Stimulated activated CD8-positive, alpha-beta memory T cell treated with anti-CD3 and anti-CD28 coated beads, Interleukin-7, amount 100 ng/mL, for 1 hour (primary cell): ENCODE measurements around the gene ETS2.

Experiments used
- DNase-seq, 2 donors: peaks; one replicate each; pipeline ENCODE4 v3.0.0-alpha.2; 2020; ENCODE audit warnings: low read depth in 2 of 2

Gene ETS2

GRCh38 chr21:38800924-38801744 is 4.6 kb upstream of the ETS2 start:
- no peak for DNase-seq

DNA sequence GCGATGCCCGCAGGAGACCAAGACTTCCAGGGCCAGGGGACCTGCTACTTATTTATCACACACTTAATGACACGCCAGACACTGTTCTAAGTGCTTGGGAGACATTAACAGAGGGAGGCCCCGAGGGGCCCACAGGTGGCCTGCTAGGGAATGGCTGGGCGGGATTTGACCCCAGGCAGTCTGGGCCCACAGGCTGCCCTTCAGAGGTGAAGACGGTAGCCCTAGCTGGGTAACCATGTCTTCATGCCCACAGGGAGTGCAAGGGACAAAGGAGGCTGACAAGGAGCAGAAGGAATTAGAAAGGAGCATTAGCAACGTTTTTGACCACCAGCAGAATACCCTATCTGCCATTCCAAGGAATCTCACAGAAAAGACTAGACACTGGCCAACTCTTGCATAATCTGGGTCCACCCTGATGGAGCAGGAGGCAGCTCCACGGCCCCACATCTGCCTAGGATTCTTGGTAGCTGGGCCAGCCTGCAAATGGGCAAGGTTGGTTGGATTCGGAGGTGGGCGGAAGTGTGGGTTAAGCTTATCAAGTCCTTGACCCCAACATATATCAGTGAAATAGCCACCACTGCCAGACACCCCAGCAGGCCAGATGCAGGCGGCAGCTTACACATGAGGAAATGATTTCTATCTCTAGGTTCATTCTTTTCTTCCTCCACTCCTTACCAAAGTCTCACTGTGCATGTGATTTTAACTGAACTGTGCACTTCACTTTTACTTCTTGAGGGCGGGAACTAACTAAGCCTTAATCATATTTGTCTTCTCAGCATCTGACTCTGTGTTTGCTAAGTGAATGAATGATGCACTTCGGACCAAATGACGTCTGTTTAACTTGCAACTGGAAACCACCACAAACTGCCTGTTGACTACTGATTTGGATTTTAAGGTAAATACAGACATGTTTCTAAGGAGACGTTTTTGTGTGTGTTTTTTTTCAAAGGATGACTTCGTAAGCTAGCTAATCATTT is 3.4 kb upstream of the ETS2 start:
- no peak for DNase-seq

- no peak for DNase-seq
These were observed 2.6 kb upstream of the ETS2 start for GRCh38 chr21:38803075-38803660.

DNA sequence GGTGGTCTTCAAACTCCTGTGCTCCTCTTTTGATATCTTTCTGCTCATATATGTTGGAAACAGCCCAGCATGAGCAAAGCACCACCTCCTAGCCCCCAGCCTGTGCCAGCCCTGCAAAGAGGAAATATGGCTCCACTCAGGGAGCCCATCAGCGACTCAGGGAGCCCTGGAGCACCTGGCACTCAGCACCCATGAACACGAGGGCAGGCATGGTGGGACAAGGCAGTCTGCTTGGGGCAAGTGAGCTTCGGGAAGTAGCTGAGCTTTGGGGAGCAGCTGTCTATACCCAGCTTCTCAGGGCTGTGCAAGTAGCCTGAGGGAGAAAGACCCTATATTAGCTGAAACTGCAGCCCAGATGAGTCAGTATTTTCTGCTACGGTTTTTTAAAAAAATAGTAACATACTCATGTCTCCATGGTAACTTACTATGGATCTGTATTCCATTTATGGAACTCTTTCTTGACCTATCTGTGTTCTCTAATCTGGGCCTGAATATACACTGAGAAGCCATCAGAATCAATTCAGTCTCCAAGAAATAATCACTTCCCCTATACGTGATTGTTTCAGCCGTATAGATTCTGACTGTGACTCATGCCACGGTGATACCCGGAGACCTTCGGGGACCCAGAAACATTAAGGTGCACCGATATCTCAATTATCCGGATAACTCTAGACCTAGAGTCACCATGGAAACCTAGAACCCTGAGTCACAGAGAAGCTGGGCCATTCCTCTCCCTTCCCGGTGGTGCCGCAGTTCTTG is 1.5 kb upstream of the ETS2 start:
- DNase-seq: no peak

DNA sequence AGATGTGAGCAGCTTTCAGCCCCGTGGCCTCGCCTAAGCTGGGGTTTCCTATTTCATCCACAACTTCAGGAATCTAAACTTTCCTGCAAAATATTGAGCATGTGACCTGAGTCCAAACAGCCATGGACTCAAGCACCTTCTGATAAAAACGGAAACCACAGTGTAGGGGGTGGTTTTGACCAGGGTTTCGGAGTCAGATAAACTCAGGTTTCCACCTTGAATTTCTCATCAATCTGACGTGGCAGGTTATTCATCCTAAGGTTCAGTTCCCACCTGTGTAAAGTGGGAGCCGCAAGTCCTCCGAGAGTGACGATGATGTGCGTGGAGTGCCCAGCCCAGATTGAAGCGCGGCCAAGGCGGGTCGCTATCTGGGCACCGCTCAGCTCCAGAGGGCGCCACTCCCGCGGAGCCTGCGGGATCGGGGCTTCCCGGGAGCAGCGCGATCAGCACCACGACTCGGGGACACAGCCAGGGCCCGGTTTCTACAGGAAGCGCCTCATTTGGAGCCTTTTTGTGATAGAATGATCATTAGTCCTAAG is 871 bp upstream of the ETS2 start:
- DNase-seq: no peak

- no peak for DNase-seq
These were observed 618 bp downstream of the ETS2 start for GRCh38 chr21:38806153-38806941.

- no peak for DNase-seq
These were observed 1.2 kb downstream of the ETS2 start for GRCh38 chr21:38806942-38807284.

GRCh38 chr21:38807441-38807871 is 1.7 kb downstream of the ETS2 start:
- DNase-seq: no peak

DNA sequence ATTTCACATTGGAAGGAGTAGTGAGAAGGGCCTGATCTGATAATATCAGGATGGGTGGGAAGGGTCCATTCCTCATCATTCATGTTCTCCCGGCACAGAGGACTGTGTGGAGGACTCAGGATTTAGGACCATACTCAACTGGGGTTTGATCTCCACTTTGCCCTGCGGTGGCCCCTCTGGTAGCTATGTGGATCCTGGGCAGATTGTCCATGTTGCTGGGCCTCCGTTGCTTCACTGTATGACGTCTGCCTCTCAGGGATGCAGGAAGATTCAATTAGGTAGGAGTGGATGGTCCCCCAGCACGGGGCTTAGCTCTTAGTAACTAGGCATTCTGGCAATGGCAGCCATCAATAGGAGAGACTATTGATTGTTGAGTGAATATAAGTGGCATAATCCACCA is 2.3 kb downstream of the ETS2 start:
- no peak for DNase-seq

GRCh38 chr21:38809198-38809878 is 3.6 kb downstream of the ETS2 start:
- DNase-seq: no peak

- no peak for DNase-seq
These were observed 4.5 kb downstream of the ETS2 start for GRCh38 chr21:38810034-38810825.

GRCh38 chr21:38810826-38811164 is 5.1 kb downstream of the ETS2 start:
- DNase-seq: no peak

- DNase-seq: no peak
These were observed 5.5 kb downstream of the ETS2 start for GRCh38 chr21:38811257-38811656.

DNA sequence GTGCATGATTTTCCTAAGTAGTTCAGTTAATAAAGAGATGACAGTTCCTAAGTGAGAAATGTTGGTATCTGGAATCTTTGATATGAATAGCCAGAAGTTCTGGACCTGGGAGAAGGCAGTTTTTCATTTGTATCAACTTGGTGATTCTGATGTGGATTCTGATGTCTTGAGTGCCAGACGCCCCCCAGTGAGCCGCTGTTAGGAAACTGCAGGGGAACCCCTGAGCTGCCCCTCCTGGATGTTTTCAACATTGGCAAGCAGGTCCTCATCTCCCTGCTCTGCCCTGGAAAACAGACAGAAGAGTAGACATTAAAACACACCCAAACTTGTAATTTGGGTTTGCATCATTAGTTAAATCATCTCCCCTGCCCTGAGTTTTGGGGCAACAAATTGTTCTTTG is 7.4 kb downstream of the ETS2 start:
- DNase-seq: no peak

DNA sequence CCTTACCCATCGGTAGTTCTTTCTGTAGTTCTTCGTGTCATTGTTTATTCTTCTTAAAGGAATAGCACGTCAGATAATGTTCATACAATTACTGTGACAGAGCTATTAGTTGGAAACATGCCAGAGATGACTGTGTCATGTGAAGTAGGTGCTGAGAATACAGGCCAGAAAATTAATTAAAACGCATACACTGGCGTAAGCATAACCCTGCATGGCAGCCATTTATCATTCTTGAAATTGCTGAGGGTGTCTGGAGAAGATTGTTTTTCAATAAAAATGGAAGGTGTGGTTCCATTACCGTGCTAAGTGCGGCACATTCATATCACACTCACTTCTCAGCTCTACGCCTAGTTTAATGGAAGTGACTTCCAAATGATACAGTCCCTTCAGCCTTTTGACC is 7.8 kb downstream of the ETS2 start:
- no peak for DNase-seq

GRCh38 chr21:38814126-38815059 is 8.7 kb downstream of the ETS2 start:
- DNase-seq: no peak

DNA sequence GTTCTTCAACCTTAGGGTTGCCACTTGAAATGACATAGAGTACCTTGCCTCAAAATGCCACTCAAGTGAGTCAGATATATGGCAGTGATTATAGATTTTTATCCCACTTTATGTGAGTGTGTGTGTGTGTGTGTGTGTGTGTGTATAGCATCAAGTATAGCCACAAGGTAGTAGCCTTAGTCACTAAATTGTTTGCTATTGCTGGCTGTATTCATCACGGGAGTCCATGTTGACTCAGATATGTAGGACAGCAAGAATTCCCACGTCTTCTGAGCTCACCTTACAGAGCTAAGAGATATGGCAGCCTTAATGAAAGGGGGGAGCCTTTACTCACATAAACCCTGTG is 9.3 kb downstream of the ETS2 start:
- DNase-seq: no peak

- DNase-seq: no peak
These were observed 10.8 kb downstream of the ETS2 start for GRCh38 chr21:38816400-38816977.
